GM11168 (cell line): ENCODE measurements around the gene GAS7.

Experiments
- in situ Hi-C: fragments of 300-500 bp; cut with MboI; formaldehyde crosslinking; loops from one replicate; pipeline ENCODE4 v1.12.0; 2022; ENCODE audit warnings: low sequenced_read_pairs; ENCODE audit not compliant: unreplicated experiment

Gene GAS7

DNA sequence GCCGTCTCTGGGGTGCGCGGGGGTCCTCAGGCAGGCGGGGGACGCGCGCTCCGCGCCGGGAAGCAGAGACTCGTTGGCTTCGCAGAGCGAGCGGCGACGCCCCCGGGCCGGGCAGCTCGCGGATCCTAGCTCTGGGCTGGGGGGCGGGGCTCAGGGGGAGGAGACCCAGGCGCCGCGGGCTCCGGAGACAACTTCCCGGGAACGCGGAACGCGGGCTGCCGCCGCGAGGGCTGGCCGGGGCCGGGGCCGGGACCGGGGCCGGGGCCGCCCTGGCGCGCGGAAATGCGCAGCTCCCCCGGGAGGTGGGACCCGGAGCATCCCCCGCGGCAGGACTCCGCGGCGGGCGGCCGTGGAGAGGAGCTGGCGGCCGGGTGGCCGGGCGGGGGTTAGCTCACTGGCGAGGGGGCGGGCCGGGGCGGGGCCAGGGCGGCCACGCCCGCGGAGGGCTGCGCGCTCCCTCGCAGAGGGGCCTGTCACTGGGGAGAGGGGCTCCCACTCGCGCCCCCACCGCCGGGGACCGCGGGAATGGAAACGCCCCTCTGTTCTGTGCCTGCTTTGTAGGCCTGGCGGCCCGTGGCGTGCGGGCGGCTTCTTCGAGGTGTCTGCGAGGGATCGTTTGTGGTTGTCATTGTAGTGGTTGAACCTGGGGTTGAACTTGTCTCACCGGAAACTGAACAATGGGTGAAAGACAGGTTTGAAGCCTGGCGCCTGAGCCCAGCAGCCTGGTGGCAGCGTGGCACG lies at the start of gene GAS7:
TSS of gene GAS7 (minus strand) at position 98 of the 741 bp plus-strand sequence.
- in situ Hi-C loops = no loop called here

GRCh38 chr17:10247810-10248209 lies 49.4 kb upstream of the GAS7 start:
- in situ Hi-C loops = no loop called here

DNA sequence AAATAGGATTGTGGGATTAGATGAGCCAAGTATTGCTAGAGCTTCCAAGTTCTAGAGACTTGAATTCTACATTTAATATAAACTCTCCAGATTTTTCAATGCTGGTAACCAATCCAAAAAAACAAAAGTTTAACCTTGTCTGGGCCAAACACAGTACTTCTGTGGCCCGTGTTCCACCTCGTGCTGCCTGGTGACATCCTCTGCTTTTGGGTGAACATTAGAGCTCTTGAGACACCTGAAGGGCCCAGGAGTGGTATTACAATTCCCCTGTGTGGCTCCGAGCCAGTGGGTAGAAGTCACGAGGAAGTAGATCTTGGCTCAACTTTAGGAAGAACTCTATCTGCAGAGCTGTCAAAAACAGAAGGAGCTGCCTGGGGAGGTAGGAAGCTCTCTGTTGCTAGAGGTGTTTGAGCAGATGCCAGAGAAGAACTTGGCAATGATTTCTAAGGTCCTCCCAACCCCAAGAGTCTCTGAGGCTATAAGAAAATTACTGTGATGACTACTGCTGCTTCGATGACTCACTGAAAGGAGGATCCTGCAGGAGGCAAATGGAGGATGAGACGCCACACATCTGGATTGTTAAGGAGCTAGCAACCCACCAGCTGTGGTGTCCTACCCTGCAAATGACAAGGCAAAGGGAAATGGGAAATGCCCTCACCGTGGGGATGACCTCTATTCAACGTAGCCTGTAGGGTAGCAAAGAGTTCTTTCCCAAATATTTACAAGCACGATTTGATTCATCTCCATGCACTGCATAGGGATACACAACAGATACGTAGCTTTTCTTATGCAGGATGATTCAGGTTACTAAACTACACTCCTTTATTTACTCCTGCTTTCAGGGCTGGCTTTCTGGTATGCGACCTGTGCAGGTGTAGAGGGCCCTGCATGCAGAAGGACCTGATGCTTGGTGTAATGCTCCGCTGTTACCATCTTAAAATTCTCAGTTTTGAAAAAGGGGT lies 45.8 kb upstream of the GAS7 start:
- in situ Hi-C loops = no loop called here

DNA sequence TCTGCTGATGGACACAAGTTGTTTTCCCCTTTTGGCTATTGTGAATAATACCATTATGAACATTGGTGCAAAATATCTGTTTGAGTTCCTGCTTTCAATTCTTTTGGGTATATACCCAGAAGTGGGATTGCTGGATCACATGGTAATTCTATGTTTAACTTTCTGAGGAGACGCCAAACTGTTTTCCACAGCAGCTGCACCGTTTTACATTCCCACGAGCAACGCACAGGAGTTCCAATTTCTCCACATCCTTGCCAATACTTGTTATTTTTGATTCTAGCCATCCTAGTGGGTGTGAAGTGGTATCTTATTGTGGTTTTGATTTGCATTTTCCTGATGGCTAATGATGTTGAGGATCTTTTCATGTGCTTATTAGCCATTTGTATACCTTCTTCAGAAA lies 43.4 kb upstream of the GAS7 start:
- in situ Hi-C loops = no loop called here

- in situ Hi-C loops = no loop called here
These were observed 40.3 kb upstream of the GAS7 start for GRCh38 chr17:10238661-10239060.

GRCh38 chr17:10234033-10234432 lies 35.6 kb upstream of the GAS7 start:
- in situ Hi-C loops = no loop called here

DNA sequence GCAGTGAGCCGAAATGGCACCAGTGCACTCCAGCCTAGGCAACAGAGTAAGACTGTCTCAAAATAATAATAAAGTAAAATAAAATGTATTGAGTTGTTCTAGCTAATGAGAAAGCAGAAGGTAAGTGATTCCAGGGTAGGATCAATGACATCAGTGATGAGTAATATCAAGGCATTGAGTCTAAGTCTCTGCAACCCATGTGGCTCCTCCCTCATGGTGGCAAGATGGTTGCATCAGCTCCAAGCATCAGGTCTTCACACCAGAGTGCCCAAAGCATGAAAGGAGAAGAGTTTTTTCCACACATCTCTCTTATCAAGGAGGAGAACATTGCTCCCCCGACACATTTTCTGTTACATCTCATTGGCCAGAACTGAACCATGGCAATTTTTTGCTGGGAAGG lies 34.8 kb upstream of the GAS7 start:
- in situ Hi-C loops = no loop called here

- in situ Hi-C loops = loop anchor here (5.0 kb wide), 1 partner anchor 262 kb away; no protein-coding TSS in a partner anchor
These were observed 30.8 kb upstream of the GAS7 start for GRCh38 chr17:10229181-10229580.

DNA sequence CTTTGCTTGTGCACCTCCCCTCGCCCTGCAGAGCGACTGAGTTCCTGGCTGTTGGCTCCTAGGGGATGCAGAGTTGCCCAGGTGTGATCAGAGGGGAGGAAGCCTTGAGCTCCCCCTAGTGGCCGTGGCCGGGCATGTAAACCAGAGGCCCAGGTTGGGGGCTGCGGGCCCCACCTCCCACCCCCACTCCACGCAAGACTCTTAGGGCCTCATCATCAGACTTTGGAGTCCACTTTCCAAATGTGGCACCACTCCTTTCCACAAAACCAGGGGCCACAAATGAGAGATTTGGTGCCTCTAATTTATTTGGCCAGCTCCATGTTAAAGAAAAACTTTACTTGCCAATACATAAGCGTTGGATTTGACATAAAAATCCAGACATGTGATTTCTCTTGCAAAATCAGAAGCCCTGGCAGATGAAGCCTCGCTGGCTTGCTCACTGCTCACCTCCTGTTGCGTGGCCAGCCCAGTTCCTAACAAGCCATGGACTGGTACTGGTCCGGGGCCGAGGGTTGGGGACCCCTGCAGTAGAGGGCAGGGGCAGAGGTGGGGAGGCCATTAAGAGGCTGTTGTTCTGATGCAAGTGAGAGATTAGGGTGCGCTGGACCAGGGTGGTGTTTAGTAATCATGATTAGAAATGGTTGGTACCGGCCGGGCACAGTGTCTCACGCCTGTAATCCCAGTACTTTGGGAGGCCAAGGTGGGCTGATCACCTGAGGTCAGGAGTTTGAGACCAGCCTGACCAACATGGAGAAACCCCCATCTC lies 28.7 kb upstream of the GAS7 start:
- in situ Hi-C loops = loop anchor here (5.0 kb wide), 1 partner anchor 260 kb away; no protein-coding TSS in a partner anchor

GRCh38 chr17:10224582-10225195 lies 26.3 kb upstream of the GAS7 start:
- in situ Hi-C loops = loop anchor here (5.0 kb wide), 1 partner anchor 257 kb away; no protein-coding TSS in a partner anchor

DNA sequence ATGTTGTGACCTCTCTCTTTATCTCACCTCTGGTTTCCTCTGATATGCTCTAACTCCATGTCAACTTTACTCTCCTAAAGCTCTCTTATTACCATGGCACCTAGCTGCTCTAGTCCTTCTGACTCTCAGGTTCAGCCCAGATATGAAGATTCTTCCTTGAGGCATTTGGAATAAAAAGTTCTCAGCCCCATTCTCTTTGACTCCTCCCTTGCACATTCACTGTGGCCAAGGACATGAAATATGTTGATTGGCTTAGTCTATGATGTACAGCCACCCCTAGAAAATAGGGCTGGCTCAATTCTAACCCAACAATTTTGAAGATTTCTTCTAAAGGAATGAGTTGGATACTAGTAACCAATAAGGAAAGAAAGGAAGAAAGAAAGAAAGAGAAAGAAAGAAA lies 20.8 kb upstream of the GAS7 start:
- in situ Hi-C loops = no loop called here

DNA sequence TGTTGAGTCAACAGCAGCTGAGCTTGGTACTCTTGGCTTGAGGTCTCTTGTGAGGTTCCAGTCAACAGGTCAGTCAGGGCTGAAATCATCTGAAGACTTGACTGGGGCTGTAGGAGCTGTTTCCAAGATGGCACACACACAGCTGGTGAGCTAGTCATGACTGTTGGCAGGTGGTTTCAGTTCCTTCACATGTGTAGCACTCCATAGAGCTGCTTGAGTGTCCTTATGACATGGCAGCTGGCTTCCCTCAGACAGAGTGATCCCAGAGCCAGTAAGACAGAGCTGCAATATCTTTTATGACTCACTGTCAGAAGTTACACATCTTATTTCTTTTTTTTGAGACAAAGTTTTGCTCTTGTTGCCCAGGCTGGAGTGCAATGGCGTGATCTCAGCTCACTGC lies 19.5 kb upstream of the GAS7 start:
- in situ Hi-C loops = no loop called here

DNA sequence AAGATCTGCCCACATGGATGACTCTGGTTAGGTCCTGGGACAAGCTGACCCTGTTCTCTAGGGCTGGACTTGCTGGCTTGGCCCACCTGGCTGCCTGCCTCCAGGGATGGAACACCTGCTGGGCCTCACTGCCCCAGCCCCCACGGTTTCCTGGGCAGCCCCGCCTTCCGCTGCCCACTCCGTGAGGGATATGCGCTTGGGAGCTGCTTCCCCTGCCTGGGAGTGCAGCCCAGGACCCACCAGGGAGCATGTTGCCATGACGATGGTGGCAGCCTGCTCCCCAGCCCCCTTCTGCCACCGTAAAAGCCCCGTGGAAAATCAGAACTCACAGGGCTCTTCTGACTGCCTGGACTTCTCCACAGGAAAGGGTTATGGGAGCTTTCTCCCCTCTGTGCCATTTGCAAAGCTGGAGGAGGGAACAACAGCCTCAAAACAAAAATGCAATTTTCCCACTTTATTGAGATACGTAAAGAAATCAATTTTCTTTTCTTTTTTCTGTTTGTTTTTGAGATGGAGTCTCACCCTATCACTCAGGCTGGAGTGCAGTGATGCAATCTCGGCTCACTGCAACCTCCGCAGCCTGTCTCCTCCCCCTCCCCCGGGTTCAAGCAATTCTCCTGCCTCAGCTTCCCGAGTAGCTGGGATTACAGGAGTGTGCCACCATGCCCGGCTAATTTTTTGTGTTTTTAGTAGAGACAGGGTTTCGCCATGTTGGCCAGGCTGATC lies 18.0 kb upstream of the GAS7 start:
- in situ Hi-C loops = no loop called here

GRCh38 chr17:10215286-10215685 lies 16.9 kb upstream of the GAS7 start:
- in situ Hi-C loops = no loop called here

GRCh38 chr17:10211666-10212065 lies 13.3 kb upstream of the GAS7 start:
- in situ Hi-C loops = no loop called here

- in situ Hi-C loops = no loop called here
These were observed 11.8 kb upstream of the GAS7 start for GRCh38 chr17:10210151-10210574.

DNA sequence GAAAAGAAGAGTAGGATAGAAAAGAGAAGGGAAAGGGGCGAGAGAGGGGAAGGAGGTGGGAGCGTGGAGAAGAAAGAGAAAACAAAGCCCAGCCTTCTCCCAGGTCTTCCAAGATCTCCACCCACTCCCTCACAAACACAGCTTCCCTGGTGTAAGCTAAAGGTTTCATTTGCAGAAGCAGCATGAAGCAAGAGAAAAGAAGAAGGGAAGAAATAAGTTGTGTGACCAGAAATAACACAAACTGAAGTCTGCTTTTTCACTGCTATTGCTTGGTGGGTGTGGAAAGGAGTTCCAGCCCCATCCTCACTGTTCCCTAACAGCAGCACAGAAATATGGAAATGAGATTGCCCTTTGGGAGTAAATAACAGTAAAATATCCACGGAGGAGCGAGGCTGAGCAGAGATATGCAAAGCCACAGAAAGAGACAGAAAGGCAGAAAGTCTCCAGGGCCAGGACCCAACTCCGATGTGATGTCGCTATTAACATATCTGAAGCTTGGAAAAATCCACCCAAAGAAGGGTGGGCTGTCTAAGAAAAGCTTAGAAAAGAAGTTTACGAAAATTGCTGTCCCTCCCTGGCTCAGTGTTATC lies 10.3 kb upstream of the GAS7 start:
- in situ Hi-C loops = no loop called here

GRCh38 chr17:10207153-10207552 lies 8.7 kb upstream of the GAS7 start:
- in situ Hi-C loops = no loop called here
